Right renal cortex interstitium (tissue), 3 donors: ENCODE measurements around the gene SLC25A15. TPM values are rescaled to one million over a fixed set of nuclear protein-coding genes. Genes with fewer than 3 reads are reported as not detected.
"Not testable (repeated sequence)": the region's sequence is repeated elsewhere in the genome, so short reads cannot be mapped to it uniquely, and the experiment has no call there.

Source experiments
- DNase-seq, 3 donors: peaks; one replicate each; pipeline ENCODE4 v3.0.0-alpha.2; 2013; ENCODE audit warnings: low read depth in 3 of 3, low spot score in 2 of 3
- polyA plus RNA-seq, 3 donors: library from polyadenylated mRNA; unstranded; fragments of 120-200 nt; gene quantifications; one replicate each; pipeline ENCODE4 v1.2.1, GENCODE V29; 2013; ENCODE audit not compliant: insufficient read length in 3 of 3

The SLC25A15 gene
- polyA plus RNA-seq, 3 donors, result 16.8 to 18.7 (median 17.0) TPM

GRCh38 chr13:40780822-40781401 is 8.5 kb upstream of the SLC25A15 start:
- DNase-seq, result no peak

- no peak for DNase-seq
Measured at GRCh38 chr13:40781717-40782116, 7.7 kb upstream of the SLC25A15 start.

- DNase-seq, result not testable (repeated sequence)
Measured at GRCh38 chr13:40782971-40783370, 6.4 kb upstream of the SLC25A15 start.

GRCh38 chr13:40784540-40784939 is 4.9 kb upstream of the SLC25A15 start:
- DNase-seq, result no peak

- DNase-seq, result no peak
Measured at GRCh38 chr13:40786568-40786996, 2.8 kb upstream of the SLC25A15 start.

- no peak for DNase-seq
Measured at GRCh38 chr13:40787062-40787461, 2.3 kb upstream of the SLC25A15 start.

- DNase-seq, result peak in 1 of 3 donors; percentile 5
Measured at GRCh38 chr13:40788540-40789274, 704 bp upstream of the SLC25A15 start.

- peak; percentile 29 to 38 (median 36) for DNase-seq
Measured at GRCh38 chr13:40790154-40790616, 774 bp downstream of the SLC25A15 start.

- no peak for DNase-seq
Measured at GRCh38 chr13:40792284-40793051, 3.1 kb downstream of the SLC25A15 start.

GRCh38 chr13:40793339-40793738 is 3.9 kb downstream of the SLC25A15 start:
- DNase-seq, result no peak

GRCh38 chr13:40794414-40795368 is 5.3 kb downstream of the SLC25A15 start:
- DNase-seq, result no peak

GRCh38 chr13:40796649-40797048 is 7.2 kb downstream of the SLC25A15 start:
- no peak for DNase-seq

GRCh38 chr13:40798380-40798779 is 9.0 kb downstream of the SLC25A15 start:
- DNase-seq, result no peak

- DNase-seq, result no peak
Measured at GRCh38 chr13:40799508-40799907, 10.1 kb downstream of the SLC25A15 start.

- no peak for DNase-seq
Measured at GRCh38 chr13:40800559-40800958, 11.1 kb downstream of the SLC25A15 start.

- no peak for DNase-seq
Measured at GRCh38 chr13:40801255-40802217, 12.1 kb downstream of the SLC25A15 start.

- DNase-seq, result no peak
Measured at GRCh38 chr13:40803316-40803715, 13.9 kb downstream of the SLC25A15 start.

GRCh38 chr13:40806241-40806640 is 16.8 kb downstream of the SLC25A15 start:
- no peak for DNase-seq

GRCh38 chr13:40809471-40809870 is 20.1 kb downstream of the SLC25A15 start:
- no peak for DNase-seq
